Thyroid gland (tissue), 4 donors: Measurements from ENCODE around the gene EPHA2.

Experiments used
- POLR2A ChIP-seq, 2 donors: fragments of 450-650 bp; IDR thresholded peaks; one replicate each; pipeline ENCODE4 v1.6.1; 2017; ENCODE audit warnings: antibody characterized with exemption in 2 of 2, mild to moderate bottlenecking in 2 of 2, moderate library complexity in 1 of 2
- TF ChIP-seq, protein P1 (sequence below), 6 experiments: fragments of 200-600 bp in 3 of 6; fragments of 450-650 bp in 3 of 6; sonication (generic) in 3 of 6; IDR thresholded peaks; one replicate each; pipeline ENCODE4 v1.5.1; 2016 to 2019; ENCODE audit warnings: antibody characterized with exemption in 6 of 6, mild to moderate bottlenecking in 2 of 6, inconsistent platforms in 1 of 6, moderate library complexity in 1 of 6

DNA sequence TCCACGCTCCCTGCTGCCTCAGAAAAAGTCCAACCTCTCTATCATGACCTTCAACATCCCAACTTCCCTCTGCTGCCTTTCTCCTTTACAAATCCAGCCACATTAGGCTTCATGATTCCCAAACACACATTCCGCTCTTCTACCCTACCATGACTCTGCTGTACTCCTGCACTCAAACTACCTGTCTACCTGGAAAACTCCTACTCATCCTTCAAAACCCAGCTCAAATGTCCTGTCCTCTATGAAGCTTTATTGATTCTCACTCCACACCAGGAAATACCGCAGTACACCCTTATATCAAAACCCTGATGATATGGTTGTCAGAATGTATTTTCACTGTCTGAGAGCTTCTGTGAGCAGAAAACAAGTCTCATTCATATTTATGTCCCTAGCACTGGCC lies 47.7 kb upstream of the EPHA2 start:
- TF ChIP-seq, protein P1, sequence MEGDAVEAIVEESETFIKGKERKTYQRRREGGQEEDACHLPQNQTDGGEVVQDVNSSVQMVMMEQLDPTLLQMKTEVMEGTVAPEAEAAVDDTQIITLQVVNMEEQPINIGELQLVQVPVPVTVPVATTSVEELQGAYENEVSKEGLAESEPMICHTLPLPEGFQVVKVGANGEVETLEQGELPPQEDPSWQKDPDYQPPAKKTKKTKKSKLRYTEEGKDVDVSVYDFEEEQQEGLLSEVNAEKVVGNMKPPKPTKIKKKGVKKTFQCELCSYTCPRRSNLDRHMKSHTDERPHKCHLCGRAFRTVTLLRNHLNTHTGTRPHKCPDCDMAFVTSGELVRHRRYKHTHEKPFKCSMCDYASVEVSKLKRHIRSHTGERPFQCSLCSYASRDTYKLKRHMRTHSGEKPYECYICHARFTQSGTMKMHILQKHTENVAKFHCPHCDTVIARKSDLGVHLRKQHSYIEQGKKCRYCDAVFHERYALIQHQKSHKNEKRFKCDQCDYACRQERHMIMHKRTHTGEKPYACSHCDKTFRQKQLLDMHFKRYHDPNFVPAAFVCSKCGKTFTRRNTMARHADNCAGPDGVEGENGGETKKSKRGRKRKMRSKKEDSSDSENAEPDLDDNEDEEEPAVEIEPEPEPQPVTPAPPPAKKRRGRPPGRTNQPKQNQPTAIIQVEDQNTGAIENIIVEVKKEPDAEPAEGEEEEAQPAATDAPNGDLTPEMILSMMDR (IDR thresholded peaks at IDR 0.05), result no peak
- no peak for TF ChIP-seq POLR2A (IDR thresholded peaks at IDR 0.05)
